GM03348 (cell line): ENCODE data around the gene SLC39A13.
A peak's percentile ranks its signal among the peaks of the same experiment; 100 is the strongest.

Experiments
- DNase-seq: peaks from one replicate; pipeline ENCODE4 v3.0.0; 2012; ENCODE audit warnings: low spot score

Gene SLC39A13

GRCh38 chr11:47453365-47453764 lies 45.0 kb downstream of the SLC39A13 start:
- DNase-seq: no peak

- DNase-seq: peak; percentile 88
Measured at GRCh38 chr11:47454258-47454671, 45.9 kb downstream of the SLC39A13 start.

GRCh38 chr11:47460571-47461235 lies 52.3 kb downstream of the SLC39A13 start:
- DNase-seq: no peak

- DNase-seq: no peak
Measured at GRCh38 chr11:47461876-47462275, 53.5 kb downstream of the SLC39A13 start.

- no peak for DNase-seq
Measured at GRCh38 chr11:47464483-47464882, 56.1 kb downstream of the SLC39A13 start.
